GM21528 (cell line): Measurements from ENCODE around the gene OMD.

Source experiments
- ATAC-seq: cut with Tn5 transposase; IDR thresholded peaks from one replicate; pipeline ENCODE4 v1.9.1; 2021; ENCODE audit warnings: mild to moderate bottlenecking, moderate library complexity; ENCODE audit not compliant: unreplicated experiment, low FRiP score

Gene OMD

GRCh38 chr9:92424340-92424739 is at the start of gene OMD:
Gene OMD, minus strand, starts transcription at chr9:92424471. Its CDS starts 6,913 bp downstream, at chr9:92417558.
- no peak for ATAC-seq

- ATAC-seq, result no peak
Measured at GRCh38 chr9:92468206-92468605, 43.9 kb upstream of the OMD start.

GRCh38 chr9:92467511-92467910 is 43.2 kb upstream of the OMD start:
- no peak for ATAC-seq

- ATAC-seq, result no peak
Measured at GRCh38 chr9:92467041-92467440, 42.8 kb upstream of the OMD start.

- ATAC-seq, result no peak
Measured at GRCh38 chr9:92463984-92464383, 39.7 kb upstream of the OMD start.

GRCh38 chr9:92463387-92463786 is 39.1 kb upstream of the OMD start:
- no peak for ATAC-seq

GRCh38 chr9:92457576-92457975 is 33.3 kb upstream of the OMD start:
- ATAC-seq, result no peak

GRCh38 chr9:92455217-92455616 is 30.9 kb upstream of the OMD start:
- ATAC-seq, result no peak

GRCh38 chr9:92446536-92446935 is 22.3 kb upstream of the OMD start:
- no peak for ATAC-seq

- ATAC-seq, result no peak
Measured at GRCh38 chr9:92444841-92445240, 20.6 kb upstream of the OMD start.

GRCh38 chr9:92440751-92441046 is 16.4 kb upstream of the OMD start:
- no peak for ATAC-seq

GRCh38 chr9:92439921-92440750 is 15.9 kb upstream of the OMD start:
- ATAC-seq, result no peak

GRCh38 chr9:92438900-92439526 is 14.7 kb upstream of the OMD start:
- no peak for ATAC-seq

GRCh38 chr9:92435263-92435662 is 11.0 kb upstream of the OMD start:
- no peak for ATAC-seq

- no peak for ATAC-seq
Measured at GRCh38 chr9:92432972-92433548, 8.8 kb upstream of the OMD start.

GRCh38 chr9:92432350-92432749 is 8.1 kb upstream of the OMD start:
- ATAC-seq, result no peak

- no peak for ATAC-seq
Measured at GRCh38 chr9:92429836-92430235, 5.6 kb upstream of the OMD start.

GRCh38 chr9:92426501-92427145 is 2.4 kb upstream of the OMD start:
- no peak for ATAC-seq

- ATAC-seq, result no peak
Measured at GRCh38 chr9:92425474-92425873, 1.2 kb upstream of the OMD start.

GRCh38 chr9:92423612-92424011 is 659 bp downstream of the OMD start:
- no peak for ATAC-seq

- no peak for ATAC-seq
Measured at GRCh38 chr9:92422611-92423338, 1.5 kb downstream of the OMD start.
